Suprapubic skin (tissue), 4 donors: ENCODE data around the gene FRAS1.

Source experiments
- CTCF ChIP-seq, 2 donors: fragments of 200-600 bp in 1 of 2; fragments of 450-650 bp in 1 of 2; sonication (generic) in 1 of 2; IDR thresholded peaks; one replicate each; pipeline ENCODE4 v1.5.1; 2016 to 2019; ENCODE audit warnings: antibody characterized with exemption in 2 of 2, mild to moderate bottlenecking in 1 of 2, moderate library complexity in 1 of 2
- POLR2A ChIP-seq, 2 donors: fragments of 450-650 bp; IDR thresholded peaks; one replicate each; pipeline ENCODE4 v1.6.1; 2017; ENCODE audit warnings: antibody characterized with exemption in 2 of 2, mild to moderate bottlenecking in 2 of 2, moderate library complexity in 2 of 2
- POLR2AphosphoS5 ChIP-seq, 3 donors: sonication (generic); formaldehyde crosslinking; IDR thresholded peaks; one replicate each; pipeline ENCODE4 v1.6.1; 2017; ENCODE audit warnings: antibody characterized with exemption in 3 of 3

- TF ChIP-seq CTCF (IDR thresholded peaks at IDR 0.05) (no peak), POLR2AphosphoS5 (IDR thresholded peaks at IDR 0.05) (no peak), POLR2A (IDR thresholded peaks at IDR 0.05) (no peak)
Measured at GRCh38 chr4:78024085-78024484, 33.0 kb upstream of the FRAS1 start.
